SU-DHL-6 (cell line): ENCODE measurements around the gene IDI2.
"Not testable (repeated sequence)": the region's sequence is repeated elsewhere in the genome, so short reads cannot be mapped to it uniquely, and the experiment has no call there.

Source experiments
- EZH2phosphoT487 ChIP-seq: fragments of 200-600 bp; sonication (generic), shearing (Covaris generic); conservative IDR thresholded peaks from 2 replicates; pipeline ENCODE4 v1.6.1; 2018; ENCODE audit warnings: mild to moderate bottlenecking, antibody characterized with exemption, low read length, moderate library complexity, mixed read lengths
- TF ChIP-seq, protein P1 (sequence below): fragments of 200-600 bp; sonication (generic); IDR thresholded peaks from one replicate; pipeline ENCODE4 v1.5.1; 2017; ENCODE audit warnings: antibody characterized with exemption, mild to moderate bottlenecking, low read length, moderate library complexity; ENCODE audit not compliant: insufficient read depth, poor library complexity, severe bottlenecking

- TF ChIP-seq, protein P1, sequence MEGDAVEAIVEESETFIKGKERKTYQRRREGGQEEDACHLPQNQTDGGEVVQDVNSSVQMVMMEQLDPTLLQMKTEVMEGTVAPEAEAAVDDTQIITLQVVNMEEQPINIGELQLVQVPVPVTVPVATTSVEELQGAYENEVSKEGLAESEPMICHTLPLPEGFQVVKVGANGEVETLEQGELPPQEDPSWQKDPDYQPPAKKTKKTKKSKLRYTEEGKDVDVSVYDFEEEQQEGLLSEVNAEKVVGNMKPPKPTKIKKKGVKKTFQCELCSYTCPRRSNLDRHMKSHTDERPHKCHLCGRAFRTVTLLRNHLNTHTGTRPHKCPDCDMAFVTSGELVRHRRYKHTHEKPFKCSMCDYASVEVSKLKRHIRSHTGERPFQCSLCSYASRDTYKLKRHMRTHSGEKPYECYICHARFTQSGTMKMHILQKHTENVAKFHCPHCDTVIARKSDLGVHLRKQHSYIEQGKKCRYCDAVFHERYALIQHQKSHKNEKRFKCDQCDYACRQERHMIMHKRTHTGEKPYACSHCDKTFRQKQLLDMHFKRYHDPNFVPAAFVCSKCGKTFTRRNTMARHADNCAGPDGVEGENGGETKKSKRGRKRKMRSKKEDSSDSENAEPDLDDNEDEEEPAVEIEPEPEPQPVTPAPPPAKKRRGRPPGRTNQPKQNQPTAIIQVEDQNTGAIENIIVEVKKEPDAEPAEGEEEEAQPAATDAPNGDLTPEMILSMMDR = not testable (repeated sequence)
- TF ChIP-seq EZH2phosphoT487 = not testable (repeated sequence)
These were observed 13.1 kb upstream of the IDI2 start for GRCh38 chr10:1038769-1039168.
